GM21529 (cell line): ENCODE results near the gene ERF.
A peak's percentile ranks its signal among the peaks of the same experiment; 100 is the strongest.

Experiments
- ATAC-seq: cut with Tn5 transposase; IDR thresholded peaks from one replicate; pipeline ENCODE4 v1.9.1; 2021; ENCODE audit not compliant: unreplicated experiment

ERF gene

DNA sequence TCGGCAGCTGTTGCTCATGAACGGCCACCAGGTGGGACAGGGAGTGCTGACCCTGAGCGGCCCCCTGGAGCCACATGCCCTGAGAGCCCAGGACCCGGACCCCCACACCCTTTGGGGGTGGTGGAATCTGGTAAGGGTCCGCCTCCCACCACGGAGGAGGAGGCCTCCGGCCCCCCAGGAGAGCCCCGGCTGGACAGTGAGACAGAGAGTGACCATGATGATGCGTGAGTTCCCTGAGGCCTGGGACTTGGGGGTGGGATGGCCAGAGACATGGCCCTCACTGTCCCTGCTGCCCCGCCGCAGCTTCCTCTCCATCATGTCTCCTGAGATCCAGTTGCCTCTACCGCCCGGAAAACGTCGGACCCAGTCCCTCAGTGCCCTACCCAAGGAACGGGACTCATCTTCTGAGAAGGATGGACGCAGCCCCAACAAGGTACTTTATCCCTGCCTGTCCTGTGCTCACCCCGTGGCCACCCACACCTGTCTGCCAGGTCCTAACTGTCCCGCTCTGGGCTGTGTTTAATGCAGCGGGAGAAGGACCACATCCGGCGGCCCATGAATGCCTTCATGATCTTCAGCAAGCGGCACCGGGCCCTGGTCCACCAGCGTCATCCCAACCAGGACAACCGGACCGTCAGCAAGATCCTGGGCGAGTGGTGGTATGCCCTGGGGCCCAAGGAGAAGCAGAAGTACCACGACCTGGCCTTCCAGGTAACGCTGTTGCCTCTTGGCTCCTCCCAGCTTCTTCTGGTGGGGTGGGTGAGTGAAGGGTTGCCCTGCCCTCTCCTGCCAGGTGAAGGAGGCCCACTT, 32.3 kb upstream of the ERF start:
- no peak for ATAC-seq

DNA sequence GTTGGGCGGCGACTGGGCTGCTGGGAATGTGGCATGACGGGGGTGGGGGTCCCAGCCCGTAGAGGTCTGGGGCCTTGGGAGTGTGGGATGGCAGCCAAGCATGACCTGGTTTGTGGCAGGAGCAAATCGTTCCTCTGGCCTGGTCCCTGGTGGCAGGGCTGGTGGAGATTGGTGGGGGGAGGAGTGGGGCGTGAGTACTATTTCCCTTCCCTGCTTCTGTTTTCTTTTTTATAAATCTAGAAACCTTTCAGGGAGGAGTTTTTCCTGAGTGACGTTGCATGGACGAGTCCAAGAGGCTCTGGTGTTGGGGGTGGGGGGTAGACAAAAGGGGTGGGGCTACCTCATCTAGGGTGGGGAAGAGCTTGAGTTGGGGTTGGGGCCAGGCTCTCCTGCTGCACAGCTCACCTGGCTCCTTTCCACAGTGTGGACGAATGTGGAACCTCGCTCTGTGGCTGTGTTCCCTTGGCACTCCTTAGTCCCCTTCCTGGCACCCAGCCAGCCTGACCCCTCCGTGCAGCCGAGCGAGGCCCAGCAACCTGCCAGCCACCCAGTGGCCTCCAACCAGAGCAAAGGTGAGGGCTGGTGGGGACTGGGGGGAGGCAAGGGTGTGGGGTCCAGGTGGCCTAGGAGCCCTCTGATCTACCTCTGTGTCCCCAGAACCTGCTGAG, 31.6 kb upstream of the ERF start:
- no peak for ATAC-seq

DNA sequence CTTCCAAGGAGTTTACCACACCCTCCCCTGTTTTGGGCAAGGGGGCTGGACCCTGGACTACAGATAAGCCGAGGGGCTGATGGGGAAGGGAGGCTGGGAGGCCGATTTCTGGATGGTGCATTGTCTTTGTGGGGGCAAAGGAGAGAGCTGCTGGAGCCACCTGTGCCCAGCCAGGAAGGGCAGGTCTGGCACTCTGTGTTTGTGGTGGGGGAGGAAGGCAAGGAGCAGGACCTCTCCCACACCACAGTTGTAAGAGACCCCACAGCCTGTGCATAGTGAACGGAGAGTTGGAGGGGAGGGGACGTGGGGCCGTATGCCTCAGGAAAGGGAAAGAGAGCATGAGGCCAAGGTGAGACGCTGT, 31.0 kb upstream of the ERF start:
- ATAC-seq: no peak

DNA sequence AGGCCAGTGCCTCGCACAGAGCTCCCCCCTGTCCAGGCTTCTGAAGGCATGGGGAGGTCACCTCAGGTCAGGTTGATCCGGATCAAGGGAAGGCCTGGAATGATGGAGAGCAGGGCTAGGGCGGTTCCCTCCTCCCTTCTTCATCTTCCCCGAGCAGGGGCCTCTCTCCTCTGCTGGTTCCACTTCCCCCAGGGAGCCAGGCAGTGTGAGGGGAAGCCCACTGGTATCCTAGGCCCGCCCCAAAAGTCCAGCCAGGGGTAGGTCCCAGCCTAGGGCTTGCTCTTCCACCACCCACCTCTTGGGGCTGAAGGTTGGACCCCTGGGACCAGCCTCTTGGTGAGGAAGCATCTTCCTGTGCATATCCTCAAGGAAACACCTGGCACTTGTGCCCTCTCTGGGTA, 30.6 kb upstream of the ERF start:
- ATAC-seq: no peak

DNA sequence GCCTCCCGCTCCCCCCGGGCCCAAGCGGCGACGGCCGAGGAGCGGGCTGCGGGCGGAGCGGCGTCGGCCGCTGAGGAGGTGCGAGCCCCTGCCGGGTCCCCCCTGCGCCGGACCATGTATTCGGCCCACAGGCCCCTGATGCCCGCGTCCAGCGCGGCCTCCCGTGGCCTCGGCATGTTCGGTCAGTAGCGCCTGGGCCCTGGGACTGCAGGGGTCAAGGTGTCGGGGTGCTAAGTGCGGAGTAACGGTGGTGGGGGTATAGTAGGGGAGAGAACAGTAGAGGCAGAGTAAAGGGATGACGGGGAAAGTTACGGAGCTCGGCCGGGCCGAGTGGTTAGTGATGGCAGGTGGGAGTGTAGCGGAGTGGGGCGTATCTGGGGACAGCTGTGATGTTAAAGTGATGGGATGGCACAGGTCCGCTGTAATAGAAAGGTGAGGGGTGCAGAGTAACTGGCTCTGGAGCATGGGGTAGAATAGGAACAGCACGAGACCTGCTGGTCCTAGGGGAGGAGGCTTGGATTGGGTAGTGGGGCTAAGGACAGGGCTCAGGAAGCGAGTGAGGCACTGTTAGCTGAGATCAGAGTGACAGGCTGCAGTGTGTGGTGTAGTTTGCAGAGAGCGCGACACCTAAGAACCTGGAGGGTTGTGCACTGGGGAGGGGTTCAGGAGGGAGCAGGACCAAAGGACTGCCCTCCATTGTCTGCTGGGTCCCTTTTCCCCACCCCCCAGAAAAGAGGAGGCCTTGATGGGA, 29.8 kb upstream of the ERF start:
- peak; percentile 3 for ATAC-seq

DNA sequence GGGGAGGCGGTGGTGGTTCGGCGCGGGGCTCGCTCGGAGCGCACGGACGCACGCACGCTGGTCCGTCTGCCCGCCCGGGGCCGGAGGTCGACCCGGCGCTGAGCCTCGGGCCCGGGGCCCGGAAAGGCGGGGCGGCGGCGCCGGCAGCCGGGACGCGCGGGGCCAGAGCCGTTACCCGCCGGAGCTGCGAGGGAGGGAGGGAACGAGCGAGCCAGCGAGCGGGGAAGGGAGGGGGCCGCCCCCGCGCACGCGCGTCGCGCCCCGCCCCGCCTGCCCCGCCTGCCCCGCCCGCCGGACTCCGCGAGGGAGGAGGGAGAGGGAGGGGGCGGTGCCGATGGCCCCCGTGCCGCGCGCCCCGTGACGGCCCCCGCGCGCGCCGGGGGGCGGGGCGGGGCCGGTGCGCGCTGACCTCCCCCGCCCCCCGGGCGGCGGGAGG, 29.2 kb upstream of the ERF start:
- peak; percentile 21 for ATAC-seq

DNA sequence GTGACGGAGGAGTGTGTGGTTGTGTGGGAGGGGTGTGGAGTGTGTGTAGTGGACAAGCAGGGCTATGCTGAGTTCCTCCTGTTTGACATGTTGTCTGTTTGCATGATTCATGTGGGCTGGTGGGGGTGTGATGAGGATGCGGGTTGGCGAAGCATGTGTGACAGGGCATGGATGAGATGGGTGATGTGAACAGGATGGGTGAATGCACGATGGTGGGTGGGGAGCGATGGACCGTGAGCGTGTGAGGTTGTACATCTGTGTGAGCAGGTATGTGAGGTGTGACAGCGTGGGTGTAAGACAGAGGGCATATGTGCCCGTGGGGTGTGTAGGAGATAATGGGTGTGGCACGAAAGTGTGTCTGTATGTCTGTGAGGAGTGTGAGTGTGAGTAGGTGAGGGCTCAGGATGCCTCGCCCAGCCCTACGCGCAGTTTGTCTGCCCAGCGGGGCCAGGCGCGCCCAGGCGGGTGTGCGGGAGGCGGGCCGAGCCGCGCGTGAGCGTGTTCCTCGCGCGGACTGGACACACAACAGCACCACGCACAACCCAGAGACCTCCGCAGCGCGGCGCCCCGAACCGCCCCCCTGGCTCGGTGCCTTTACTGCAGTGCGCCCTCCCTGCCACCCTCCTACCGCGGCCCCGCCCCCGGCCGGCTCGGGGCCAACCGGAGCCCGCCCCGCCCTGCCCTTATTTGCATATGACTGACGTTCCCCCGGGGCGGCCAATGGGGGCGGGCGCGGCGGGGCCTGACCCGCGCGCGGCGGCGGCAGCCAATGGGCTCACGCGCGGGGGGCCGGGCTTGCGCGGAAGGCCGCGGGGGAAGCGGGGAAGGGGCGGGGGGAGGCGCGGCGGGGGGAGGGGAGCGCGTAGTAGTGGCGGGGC, 28.5 kb upstream of the ERF start:
- peak; percentile 43 for ATAC-seq

DNA sequence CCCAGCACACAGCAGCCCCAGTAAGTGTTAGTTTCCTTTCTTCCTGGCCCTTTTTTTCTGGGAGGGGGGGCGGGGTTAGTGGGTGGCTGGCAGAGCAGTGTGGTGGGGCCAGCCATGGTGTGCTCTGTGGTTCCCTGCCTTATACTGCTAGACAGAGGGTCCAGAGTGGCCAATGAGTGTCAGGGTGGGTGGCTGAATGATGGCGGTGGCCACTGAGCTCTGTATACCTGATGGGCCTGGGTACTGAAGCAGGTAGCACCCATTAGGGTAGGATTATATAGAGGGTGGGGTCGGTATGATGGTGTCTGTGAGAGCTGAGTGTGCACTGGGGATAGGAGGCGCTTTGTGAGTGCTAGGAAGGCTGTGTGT, 27.9 kb upstream of the ERF start:
- ATAC-seq: no peak

DNA sequence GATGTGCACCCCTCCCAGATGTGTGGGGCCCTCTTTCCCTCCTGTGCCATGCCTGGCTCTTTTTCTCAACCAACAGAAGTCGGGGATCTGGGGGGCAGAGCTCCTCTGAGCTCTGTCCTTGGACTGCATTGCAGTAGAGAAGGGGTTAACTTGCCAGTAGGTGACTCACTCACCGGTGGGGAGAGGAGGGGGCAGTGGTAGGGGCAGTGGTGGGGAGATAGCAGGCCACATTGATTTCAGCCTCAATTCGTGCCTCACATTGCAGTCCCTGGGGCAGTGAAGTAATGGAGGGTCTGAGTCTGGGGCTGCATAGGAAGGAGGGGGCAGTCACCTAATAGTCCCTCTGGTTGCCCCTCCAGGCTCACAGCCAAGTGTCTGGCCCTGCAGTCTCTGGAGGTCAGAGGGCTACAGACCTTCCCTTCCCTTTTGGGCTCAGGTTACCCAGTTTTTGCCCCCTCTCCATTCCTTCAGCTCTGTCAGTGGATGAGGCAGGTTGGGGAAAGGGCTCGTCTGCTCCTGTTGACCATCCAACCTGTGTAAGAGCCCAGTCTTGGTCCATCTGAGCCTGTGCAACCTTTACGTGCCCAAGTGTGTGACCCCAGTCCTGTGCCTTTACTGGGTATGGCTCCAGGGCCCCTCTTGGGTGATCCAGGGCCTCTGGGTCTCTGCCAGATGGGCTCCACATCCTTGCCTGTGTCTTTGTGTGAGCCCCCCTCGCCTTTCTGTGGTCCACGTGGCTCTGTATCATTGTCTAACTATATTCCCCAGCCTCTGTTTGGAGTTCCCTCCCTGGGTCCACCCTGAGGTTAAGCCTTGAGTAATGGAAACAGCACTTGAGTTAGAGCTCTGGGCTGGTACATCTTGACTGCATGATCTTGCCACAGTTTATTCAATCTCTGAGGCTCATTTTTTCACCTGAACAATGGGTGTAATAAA, 27.2 kb upstream of the ERF start:
- ATAC-seq: no peak

DNA sequence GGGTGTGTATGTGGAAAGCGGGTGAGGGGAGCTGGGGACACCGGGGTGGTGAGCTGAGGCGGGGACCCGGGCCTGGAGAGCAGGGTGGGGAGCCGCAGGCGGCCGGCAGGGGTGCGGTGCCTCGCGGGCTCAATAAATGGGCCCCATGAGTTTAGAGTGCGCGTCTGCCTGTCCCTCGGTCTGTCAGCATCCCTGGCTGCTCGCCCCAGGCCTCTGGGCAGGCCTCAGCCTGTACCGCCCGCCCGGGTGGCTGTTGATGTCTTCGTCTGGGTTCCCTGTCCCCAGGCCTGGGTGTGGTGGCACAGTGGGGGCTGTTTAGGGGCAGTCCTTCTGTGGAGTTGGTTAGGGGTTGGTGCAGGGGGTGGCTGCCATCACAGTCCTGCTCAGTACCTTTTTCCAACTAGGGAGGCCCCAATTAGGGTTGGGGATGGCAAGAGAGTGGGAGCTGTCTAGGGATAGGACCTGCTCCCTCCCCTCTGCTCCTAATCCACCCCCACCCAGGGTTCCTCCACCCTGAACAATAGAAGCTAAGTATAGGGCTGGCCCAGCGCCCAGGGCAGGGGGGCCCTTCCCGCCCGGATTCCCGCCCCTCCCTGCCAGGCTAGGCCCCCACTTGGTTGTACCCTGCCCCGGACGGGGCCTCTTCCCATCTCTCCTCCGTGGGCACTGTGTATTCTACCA, 26.4 kb upstream of the ERF start:
- no peak for ATAC-seq

DNA sequence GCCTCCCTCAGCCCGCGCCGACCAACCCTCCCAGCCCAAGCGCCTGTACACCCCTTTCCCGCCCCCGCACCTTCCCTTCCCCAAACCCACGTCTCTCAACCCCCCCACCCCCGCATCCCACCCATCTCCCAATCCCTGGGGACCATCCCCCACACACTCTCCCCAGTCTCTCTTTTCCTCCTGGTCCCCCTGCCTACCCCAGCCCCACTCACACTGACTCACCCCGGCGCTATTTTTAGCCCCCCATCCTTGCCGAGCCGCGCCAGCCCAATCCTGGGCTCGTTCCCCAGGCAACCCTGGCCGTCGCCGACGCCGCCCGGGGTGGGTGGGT, 25.9 kb upstream of the ERF start:
- no peak for ATAC-seq

DNA sequence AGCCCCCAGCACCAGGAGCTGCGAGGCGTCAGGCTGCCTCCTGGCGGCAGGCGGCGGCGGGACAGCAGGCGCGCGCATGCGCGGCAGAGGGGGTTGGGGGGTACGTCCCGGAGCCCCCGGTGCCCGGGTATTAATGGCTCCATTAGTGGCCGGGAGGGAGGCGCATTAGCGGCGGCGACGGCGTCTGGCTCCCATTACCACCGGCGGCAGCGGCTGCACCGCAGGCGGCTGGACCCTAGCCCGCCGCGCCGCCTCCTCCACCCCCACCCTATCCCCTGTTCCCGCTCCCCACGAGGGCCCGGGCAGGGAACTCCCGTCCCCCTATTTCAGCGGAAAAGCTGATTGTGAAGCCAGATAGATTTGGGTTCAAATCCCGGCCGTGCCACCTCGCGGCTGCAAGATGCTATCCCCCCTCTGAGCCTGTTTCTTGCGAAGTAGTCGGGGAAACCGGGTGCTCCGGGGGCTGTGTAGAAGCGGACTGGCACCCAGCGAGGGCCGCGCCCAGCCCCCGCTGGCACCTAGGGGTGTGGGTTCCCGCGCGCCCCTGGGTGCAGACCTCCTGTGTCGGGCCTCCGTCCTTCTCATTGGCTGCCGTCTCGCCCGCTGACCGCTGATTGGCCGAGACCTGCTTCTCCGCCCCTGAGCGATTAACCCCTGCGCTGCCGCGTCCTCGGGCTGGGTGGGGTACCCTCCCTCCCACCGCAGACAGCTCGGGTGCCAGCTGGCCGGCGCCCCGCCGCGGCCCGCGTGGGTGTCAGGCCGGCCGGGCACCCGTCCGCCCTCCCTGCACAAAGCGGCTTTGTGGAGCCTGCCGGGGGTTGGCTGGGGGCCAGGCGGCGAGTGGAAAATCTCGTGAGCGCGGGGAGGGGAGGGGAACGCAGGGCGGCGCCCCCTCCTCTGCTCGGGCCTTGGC, 25.2 kb upstream of the ERF start:
- peak; percentile 36 for ATAC-seq

DNA sequence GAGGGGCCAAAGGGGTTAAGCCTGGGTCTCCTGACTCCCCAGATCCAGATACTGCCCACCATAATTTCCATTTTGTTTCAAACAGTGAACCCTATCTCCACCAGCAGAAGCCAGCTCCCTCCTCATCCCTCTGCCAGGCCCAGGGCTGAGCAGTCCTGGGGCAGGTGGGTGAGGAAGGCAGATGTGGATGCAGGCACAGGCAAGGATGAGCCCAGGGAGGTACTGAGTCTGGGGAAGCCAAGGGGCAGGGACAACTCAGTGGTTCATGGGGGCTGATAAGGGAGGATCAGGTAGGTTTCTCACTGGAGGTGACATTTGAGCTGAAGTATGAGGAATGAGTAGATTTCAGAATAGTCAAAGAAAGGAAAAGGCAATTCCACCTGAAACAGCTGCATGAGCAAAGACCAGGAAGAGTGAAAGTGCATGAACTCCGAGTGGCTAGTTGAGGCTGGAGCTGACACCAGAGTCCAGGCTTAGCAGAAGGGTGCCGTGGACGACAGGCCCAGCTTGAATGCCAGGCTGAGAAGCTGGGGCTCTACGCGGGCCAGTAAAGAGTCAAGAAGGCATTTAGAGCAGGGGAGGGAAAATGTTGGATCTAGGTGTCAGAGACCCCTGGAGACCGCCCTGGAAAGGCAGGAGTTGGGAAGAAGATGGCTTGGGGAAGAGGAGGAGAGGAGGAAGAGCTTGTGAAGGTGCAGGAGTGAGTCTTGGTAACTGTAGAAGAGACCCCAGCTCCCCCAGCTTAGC, 24.4 kb upstream of the ERF start:
- no peak for ATAC-seq

DNA sequence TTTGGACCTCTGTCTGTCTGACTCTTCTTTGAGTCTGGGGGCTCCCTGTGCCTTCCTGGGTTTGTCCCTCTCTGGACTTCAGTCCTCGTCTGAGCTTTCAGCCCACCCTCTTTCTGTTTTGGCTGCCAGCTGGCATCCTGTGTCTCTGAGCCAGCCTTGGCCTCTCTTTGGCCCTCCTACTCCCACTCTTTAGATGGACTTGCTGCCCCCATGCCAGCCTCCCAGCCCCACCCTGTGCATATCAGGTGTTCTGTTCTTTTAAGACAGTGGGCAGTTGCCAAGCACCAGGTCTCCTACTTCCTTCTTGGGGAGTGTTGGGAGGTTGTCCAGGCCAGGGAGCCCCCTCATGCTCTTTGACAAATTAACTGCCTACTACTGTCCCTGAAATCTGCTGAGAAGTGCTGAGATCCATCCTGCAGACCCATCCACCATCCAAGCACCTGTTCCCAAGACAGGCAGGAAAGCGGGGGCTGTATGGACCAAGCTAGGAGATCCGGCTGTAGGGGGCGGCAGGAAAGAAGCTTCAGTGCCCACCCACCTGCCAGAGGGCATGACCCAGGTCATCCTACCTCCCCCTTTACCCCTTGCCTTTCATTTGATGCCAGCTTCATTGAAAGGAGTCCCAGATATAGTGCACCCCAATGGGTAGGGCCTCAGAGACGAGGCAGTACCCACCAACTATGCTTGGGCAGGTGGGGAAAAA, 23.7 kb upstream of the ERF start:
- ATAC-seq: no peak

DNA sequence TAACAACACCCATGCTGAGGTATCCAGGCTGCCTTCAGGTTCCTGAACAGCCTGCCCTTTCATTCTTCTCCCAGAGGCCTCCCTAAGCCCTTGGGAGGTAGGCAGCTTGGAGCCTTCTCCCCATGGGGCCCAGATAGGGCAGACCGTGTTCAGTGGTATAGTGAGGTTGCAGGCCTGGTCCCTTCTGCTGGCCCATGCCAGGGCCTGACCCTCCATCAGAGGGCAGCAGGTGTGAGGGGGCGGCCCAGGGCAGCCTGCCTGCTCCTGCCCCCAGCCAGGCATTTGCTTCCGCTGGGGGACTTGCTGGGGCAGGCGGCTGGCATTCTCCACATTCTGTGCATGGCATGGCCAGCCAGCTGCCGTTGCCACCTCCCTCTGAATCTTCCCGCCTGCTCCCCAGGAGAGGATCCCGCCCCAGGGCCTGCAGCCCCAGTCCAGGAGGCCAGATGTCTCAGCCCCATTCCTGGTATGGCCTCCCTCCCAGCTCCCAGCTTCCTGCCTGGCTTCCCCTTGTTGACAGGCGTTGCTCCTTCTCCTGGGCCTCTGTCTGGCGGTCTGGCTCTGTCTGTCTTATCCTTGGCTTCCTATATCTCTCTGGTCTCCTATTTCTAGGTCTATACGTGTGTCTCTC, 23.0 kb upstream of the ERF start:
- no peak for ATAC-seq

DNA sequence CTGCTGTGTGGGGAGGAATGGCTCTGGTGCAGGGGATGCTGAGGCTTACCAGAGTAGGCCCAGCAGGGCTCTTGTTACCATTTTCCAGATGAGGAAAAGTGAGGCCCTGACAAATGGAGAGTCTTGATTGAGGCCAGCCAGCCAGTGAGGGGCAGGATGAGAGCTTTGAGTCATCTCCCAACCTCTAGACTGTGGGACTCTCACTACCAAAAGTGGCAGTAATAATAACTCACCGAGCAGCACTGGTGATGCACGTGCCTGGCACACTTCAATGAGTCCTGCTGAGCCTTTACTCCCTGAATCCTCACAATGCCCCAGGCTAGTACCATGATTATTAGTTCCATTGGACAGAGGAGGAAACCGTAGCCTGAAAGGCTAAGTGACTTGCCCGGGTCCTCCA, 21.9 kb upstream of the ERF start:
- no peak for ATAC-seq

DNA sequence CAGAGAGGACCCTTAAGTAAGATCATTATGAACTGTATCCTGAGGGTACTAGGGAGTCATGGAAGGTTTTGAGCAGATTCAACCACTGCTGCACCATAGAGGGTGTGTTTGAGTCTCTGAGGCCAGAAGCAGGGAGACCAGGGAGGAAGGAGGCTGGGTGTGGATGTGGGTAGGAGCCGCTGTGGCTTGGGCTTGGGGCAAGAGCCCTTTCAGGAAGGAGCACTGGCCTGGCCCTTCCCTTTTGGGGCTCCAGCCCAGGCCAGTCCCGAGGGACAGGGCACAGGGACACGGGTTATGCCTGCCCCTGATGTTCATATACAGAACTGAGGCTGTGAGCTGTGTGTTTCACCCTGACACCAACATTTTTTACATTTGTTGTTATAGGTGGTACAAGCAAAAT, 21.4 kb upstream of the ERF start:
- no peak for ATAC-seq
